C4-2B (cell line): Measurements from ENCODE around the gene PLXNA3.

Experiments used
- H3K27ac ChIP-seq: fragments of 450-650 bp; 2 replicates; pipeline ENCODE4 v1.5.1; 2017
- CTCF ChIP-seq: fragments of 450-650 bp; conservative IDR thresholded peaks from 2 replicates; pipeline ENCODE4 v1.5.1; 2017; ENCODE audit warnings: mild to moderate bottlenecking
- ZFX ChIP-seq: fragments of 450-650 bp; IDR thresholded peaks from 2 replicates; pipeline ENCODE4 v1.6.1; 2017

The PLXNA3 gene

GRCh38 chrX:154481911-154482601 is 24.0 kb downstream of the PLXNA3 start:
- no peak for TF ChIP-seq CTCF
- no peak for TF ChIP-seq ZFX
- H3K27ac ChIP-seq = no peak overlapping the region

GRCh38 chrX:154482786-154483185 is 24.7 kb downstream of the PLXNA3 start:
- H3K27ac ChIP-seq = no peak overlapping the region
- no peak for TF ChIP-seq CTCF
- TF ChIP-seq ZFX = no peak

- TF ChIP-seq ZFX = no peak
- no peak for TF ChIP-seq CTCF
- H3K27ac ChIP-seq = no peak overlapping the region
Measured at GRCh38 chrX:154483325-154483724, 25.2 kb downstream of the PLXNA3 start.

- TF ChIP-seq ZFX = no peak
- TF ChIP-seq CTCF = no peak
- no peak overlapping the region; the same call in 1 of the 2 replicates for H3K27ac ChIP-seq
Measured at GRCh38 chrX:154484255-154485149, 26.4 kb downstream of the PLXNA3 start.

- peak overlapping the region; percentile 99 for H3K27ac ChIP-seq
- no peak for TF ChIP-seq CTCF
- no peak for TF ChIP-seq ZFX
Measured at GRCh38 chrX:154485150-154486051, 27.3 kb downstream of the PLXNA3 start.

- TF ChIP-seq CTCF (no peak), ZFX (peak; percentile 72)
- H3K27ac ChIP-seq = peak overlapping the region; percentile 99
Measured at GRCh38 chrX:154486052-154486395, 27.9 kb downstream of the PLXNA3 start.
